ENCODE results near the gene TDRD10.
"Not testable (repeated sequence)": the region's sequence is repeated elsewhere in the genome, so short reads cannot be mapped to it uniquely, and the experiment has no call there.

Gene TDRD10

DNA sequence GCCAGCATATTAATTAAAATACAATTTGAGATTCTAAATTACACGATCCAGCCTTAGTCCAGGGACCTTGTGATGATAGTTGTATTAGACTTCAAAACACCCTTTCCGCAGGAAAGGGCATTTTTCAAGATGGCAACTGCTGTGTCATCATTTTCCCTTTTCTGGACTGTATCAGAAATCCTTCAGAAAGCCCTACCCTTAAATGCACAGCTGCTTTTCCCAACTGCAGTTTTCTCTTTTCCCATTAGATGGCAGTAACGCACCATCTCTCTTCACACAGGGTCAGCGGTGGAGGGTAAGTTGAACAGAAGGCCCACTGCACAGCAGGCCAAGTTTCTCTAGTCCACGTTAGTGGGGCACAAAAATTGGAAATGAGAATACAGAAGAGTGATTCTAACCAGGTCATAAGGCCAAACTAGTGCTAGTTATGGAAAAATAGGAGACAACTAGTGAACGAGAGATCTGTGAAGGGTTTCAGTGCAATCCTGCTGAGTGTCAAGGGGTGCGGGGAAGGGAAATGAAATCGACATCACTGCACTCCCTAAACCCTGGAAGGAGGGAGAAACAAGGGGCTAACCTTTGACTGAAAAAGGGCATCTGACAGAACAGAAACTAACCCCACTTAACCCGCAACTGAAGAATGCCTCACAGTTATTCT is 22.1 kb upstream of the TDRD10 start:
- peak; percentile 59 for DNase-seq

DNA sequence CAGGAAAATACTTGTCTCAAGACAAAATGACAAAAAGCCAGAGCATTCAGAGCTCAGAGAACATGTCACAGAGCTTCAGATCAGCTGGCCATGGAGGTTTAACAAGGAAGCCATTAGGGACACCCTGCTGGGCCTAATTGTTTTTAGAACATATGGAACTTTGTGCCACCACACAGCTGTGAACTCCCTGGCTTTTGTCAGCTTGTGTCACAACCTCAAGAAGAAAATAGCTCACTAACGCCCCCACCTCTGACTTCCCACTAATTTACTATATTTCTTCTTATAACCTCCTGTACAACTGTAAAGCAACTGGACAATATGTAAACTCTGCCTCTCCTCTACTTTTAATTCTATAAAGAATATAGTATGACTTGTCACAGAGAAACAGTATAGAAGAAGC is 21.0 kb upstream of the TDRD10 start:
- no peak for DNase-seq

DNA sequence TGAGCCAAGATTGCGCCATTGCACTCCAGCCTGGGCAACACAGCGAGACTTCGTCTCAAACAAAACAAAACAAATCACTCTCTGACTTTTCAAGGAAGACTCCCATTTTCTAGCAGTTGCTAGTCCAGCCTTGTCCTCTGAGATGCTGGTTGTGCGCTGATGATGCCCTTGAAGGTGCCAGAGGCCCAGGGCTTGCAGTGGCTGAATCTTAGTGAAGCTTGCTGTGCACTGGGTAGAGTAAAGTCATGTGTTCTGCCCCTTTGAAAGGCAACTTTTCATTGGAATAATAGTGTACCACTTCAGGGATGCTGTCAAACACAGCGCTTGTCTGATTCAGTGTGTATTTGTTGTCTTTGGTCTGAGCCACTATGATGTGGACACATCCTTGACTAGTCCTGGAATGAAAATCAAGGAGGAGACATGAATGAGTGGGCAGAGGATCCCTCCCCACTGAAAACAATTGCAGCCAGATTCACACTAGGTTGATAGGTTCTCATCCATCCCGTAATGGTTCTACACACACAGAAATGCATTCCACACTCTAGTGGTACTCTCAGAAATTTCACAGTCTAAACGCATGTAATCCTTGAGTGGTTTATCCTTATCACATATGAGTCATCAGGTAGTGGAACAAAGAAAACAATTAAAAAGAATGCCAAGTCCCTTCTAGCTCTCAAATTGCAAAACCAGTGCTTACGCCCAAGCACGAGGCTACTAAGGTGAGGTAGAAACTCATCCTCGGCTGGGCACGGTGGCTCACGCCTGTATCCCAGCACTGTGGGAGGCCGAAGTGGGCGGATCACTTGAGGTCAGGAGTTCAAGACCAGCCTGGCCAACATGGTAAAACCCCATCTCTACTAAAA is 17.8 kb upstream of the TDRD10 start:
- no peak for DNase-seq

DNA sequence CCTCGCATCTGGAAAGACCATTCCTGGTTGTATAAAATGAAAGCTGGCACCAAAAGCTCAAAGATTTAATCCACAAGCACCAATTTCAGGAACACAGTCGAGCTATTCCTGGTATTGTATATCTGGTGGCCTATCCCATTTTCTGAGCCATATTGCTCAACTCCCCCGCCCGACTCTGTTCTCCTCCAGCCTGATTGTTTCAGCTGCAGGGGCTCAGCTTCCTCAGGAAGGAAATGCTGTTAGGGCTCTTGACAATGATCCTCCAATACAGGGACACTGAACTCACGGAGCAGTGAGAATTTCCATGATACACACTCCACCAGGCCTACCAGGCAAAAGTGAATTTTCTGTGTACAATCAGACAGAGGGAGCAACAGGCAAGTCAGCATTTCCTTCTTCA is 16.9 kb upstream of the TDRD10 start:
- DNase-seq: no peak

DNA sequence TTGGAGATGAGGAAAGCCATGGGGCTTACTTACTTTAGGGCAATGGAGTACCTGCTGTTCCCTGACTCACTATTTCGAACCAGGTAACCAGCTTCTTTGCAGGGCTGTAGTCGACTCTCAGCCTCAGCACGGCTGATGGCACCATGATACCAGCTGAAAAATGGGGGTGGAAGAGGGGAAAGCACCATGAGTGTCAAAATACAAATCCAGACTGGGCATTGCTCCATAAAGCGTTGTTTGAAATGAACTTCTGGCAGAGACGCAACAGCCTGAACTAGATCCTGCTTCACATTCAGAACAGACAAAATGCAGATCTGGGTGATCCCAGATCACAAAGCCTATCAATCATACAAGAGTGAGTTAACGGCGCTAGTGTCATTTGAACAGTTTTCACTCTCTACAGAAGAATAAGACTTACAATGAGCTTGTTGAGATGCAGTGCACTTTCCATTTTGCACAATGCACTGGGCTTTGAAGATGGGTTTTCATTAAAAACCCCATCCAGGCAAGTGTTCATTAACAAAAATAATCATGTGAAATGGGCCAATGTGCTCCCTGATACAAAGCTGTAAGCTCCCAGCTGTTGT is 16.0 kb upstream of the TDRD10 start:
- no peak for DNase-seq

DNA sequence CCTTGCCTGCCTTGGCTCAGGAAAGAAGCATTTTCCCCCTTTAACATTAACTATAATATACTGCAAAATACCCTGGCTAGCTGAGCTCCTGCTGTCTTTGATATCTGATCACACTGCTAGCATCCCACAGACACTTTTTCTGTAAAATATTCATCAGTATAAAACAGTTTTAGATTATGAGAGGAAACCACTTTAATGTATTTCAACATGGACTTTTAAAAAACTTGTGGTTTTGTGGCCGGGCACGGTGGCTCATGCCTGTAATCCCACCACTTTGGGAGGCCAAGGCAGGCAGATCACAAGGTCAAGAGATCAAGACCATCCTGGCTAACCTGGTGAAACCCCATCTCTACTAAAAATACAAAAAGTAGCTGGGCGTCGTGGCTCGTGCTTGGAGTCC is 15.3 kb upstream of the TDRD10 start:
- not testable (repeated sequence) for DNase-seq

DNA sequence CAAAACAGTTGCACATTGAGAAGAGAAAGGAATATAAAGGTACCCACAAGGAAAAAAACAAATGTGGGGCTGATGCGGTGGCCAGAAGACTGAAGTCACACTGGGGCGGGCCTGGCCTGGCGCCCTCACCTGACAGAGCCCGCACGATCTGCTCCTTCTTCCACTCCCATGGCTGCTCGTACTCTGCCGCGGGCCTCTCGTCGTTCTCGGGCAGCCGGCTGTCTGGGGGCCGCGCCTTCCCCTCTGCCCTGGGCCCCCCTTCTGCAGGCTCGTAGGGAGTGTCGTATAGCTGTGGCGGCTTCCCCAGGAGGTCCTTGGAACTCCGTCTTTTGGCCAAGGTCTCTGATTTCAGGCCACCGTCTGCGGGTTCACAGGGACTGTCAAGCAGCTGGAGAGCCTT is 13.1 kb upstream of the TDRD10 start:
- DNase-seq: no peak

DNA sequence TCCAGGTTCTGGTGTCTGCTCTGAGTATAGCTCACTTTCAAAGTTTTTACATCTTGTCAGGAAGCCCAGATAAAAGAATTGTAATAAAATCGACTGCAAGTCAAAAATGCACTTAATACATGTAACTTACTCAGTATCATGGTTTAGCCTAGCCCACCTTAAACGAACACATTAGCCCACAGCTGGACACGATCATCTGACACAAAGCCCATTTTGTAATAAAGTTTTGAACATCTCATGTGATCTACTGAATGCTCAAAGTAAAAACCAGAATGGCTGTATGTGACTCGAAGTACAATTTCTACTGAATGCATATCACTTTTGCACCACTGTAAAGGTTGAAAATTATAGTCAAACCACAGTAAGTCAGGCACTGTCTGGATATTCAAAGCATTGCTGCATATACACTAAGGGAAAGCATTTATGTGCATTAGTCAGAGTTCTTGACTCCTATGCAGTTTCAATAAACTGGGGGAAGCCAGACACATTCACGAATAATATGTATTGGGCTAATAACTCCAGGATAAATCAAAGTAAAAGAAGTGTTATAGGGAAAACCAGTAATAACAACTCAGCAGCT is 12.2 kb upstream of the TDRD10 start:
- DNase-seq: no peak

DNA sequence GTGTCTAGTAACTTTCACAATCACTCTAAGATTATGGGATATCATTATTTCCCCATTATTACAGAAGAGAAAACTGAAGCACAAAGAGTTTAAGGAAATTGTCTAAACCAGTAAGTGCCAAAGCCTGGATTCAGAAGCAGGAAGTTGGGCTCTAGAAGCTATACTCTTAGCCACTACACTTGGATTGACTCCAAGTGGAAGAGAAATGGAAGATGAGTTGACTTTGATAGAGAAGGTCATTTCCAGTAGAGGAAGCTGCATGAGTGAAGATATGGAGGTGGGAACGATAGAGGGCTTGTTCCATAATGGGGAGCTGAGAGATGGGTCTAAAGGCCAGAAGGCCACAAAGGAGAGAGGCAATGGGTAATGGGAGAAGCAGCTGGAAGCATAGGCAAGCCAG is 11.7 kb upstream of the TDRD10 start:
- no peak for DNase-seq

DNA sequence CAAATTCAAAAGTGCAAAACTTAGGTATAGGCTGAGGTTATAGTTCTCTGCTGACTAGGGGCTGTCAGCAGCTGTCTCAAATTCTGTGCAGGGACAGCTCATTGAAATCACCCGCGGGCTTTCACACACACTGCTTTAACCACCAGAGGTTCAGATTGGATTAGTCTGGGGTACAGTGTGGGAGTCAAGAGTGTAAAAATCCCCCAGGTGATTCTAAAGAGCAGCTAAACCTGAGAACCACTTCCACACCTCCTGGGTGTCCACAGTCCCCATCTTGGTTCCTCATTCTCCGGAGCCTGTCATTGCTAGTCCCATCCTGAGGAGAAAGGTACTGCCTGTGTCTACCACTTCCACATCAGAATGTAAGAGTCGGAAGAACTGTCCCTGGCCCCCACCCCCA is 9.9 kb upstream of the TDRD10 start:
- DNase-seq: no peak

DNA sequence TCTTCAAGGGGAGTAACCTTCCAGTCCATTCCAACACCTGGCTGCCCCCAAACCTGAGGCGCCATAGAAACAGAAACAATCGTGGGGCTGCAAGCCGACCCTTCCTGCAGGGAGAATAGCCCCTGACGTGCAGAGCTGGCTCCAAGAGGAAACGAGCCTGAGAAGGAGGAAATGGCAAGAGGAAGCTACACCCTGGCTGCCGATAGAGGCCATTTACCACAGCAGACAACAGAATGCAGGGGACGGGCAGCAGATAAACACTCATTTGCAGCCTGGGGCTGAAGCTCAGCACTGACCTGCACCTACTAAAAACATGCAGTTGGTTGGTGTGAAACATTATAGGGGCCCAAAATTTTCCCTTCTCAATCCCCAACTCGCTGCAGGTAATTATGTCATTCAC is 8.7 kb upstream of the TDRD10 start:
- peak; percentile 58 for DNase-seq

DNA sequence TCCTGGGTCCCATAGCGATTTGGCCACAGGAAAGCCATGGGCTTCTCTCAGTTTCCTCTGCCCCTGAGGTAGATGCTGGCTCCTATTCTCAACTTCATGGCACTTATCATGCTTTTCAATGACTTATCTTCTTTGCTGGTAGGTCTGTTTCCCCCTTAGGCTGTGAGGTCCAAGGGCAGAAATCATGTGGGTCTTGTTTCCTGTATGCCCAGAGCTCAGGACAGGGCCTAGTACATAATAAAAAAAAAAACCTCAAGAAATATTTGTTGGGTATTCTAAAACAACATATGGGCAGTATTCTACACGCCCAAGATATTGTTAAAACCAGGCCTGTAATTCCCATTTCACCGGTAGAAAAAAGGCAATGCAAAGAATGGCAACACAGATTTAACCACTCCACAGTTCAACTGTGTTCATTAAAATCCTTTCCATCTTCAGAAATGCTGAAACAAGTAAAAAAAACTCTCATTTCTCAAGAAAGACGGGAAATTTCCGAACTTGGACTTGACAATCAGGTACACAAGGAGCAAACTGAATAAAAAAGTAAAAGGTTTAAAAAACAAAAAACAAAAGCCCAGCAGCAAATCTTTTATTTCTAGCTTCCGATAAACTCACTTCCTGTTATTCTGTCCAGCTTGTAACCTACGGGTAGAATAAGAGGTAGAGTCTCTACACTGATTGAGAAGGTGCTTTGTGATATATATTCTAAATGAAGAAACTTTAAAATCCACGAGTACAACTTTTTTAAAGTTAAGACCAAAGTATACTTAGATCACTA is 6.3 kb upstream of the TDRD10 start:
- no peak for DNase-seq

DNA sequence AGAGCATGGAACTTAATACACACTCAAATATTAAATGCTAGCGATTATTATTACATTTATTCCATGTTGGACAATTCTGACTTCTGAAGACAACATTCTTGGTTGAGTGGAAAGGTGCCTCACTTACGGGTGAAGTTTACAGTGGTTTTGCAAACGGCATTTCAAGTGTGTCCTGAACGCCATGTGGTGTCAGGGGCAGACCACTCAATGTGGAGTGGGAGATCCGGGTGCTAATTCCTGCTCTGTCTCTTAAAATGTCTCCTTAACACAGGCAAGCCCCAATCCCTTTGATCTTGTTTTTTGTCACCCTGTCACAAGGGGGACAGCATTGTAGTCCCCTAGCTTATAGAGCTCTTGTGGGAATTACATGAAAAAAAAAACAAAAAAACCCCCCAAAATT is 5.6 kb upstream of the TDRD10 start:
- DNase-seq: no peak

DNA sequence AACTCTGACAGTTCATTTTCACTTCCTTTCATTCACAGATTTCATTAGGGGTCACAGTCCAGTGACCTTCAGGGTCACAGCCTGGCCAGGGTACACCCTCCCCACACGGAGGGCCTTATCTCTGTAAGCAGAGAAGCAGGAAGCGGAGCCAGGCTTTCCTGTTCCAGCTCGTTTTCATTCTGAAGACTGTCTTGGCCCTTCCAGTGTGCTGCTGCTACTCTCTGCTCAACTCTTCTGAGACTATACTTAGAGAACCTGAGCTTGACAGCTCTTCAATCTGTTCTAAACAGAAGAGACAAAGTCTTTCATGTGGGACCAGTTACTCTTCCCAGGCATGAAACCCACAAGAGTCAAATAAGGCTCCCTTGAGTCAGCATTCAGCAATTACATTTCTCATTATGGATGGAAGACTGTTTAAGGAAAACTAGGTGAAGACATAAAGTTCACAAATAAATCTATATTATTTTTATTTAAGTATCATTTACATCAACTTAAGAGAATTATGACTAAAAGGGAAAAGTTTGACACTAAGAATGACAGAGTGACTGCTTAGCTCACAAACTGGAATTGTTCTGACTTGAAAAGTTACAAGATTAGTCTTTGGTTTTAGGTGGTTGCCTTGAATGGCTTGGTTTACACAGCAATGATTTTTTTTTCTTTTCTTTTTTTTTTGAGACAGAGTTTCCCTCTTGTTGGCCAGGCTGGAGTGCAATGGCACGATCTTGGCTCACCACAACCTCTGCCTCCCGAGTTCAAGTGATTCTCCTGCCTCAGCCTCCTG is 4.8 kb upstream of the TDRD10 start:
- DNase-seq: no peak

DNA sequence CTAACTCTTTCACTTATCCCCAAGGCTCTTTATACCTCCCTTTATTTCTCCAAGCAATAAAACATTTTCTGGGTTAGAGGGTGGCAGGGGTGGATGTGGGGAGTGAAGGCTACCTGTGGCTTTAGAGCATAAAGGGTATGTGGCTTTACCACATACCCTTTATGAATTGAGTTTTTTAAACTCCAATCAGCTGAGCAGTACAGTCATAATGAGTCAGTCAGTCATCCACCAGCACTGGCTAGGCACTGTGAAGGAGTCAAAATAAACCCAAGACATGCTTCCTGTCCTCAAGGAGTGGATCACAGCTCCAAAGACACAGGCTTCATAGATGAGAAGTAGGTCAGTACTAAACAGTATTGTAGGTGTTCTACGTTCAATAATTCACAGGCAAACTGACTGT is 2.6 kb upstream of the TDRD10 start:
- DNase-seq: no peak

DNA sequence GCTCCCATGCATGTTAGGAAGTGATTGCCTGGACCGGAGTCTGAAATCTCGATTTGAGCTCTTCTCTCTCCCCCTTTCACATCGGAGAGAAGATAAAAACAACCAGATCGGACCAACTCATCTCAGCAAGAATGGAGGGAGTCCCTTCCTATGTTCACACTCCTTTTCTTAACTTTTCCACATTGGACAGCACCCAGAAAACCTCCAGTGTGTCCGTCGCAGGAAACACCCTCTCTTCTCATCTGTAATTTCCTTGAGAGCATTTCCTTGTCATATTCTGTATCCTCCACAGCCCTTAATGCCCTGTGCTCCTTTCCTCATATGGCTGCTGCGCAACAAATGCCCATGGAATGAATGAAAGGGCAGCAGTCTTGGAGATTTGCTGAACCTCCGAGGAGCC is 1.5 kb upstream of the TDRD10 start:
- DNase-seq: no peak

DNA sequence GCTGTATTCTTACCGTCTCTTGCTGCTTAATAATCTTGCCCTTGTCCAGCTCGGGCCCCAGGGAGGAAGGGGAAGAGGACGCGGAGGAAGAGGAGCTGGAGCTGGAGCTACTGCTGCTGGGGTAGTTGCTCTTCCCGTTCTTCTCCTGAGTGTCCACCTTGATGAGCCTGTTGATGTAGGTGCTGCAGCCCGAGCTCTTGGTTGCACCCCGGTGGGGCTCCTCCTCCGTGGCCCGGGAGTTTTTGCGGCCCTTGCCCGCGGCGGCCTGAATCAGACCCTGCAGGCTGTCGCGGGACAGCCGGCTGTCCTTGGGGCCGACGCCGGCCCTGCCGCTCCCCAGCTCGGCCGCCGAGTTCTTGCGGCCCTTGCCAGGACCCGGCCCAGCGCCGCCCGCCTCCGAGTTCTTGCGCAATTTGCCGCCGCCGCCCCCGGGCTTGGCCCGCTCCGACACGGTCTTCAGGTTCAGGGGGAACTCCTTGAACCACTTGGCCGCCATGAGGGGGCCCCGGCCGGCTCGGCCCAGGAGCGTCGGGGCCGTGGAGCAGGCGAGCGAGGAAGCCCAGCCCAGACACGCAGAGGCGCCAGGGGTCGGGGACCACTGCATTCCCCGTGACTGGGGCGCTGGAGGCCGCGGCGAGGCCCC is 475 bp upstream of the TDRD10 start:
- no peak for DNase-seq

DNA sequence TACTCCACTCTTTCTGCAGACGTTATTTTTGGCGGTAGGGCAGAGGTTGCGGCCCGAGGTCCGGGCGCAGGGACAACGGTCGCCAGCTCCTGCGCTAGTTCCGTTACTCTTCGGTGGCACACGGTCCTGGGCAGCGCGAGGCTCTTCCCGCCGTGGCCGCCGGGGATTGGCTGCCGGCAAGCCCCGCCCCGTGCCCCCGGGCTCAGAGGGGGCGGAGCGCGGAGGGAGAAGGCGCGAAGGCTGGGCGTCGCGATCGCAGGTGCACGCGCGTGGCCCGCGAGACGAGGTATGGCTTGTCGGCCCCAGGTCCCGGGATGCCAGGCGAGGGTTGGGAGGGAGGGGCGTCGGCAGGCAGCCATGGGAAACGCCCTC is 711 bp downstream of the TDRD10 start:
- DNase-seq: no peak

DNA sequence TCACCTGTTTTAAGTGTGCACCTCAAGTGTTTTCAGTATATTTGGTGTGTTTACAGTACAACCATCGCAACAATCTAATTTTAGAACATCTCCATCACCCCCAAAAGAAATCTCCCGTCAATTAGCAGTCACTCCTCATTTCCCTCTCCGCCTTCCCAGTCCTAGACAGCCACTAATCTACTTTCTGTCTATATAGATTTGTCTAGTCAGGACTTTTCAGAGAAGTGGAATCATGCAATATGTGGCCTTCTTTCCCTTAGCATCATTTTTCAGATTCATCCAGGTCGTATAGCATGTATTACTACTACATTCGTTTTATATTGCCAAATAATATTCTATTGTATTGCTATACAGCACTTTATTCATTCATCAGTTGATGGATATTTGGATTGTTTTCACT is 1.9 kb downstream of the TDRD10 start:
- no peak for DNase-seq

DNA sequence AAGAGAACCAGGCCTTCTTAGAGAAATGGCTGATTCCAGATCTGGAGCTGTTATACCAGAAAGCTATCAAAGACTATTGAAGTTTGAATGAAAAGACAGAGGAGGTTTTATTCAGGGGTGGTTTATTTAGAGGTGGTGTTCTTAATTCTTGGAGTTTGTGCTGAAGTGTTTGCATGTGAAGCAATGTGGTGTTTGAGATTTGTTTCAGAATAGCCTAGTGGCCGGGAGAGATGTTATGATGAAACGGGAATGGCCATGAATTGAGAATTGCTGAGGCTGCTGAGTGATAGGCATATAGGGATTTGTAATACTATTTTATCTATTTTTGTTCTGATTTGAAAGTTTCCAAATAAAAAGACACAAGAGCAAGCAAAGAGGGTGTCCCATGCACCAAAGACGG is 10.7 kb downstream of the TDRD10 start:
- DNase-seq: no peak

DNA sequence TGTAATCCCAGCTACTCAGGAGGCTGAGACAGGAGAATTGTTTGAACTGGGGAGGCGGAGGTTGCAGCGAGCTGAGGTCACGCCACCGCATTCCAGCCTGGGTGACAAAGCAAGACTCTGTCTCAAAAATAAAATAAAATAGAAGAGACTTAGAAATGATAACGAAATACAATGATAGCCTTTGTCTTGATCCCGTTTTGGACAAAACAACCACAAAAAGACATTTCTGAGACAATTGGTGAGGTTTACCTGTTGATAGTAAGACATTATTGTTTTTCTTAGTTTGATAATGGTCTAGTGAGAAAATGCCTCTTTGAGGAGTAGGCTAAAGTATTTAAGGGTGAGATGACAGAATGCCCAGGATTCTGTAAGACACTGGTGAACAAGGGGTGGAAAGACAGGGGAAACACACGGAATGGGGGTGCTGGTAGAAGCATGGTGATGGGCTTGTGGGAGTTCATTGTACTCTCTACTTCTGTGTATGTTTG is 12.1 kb downstream of the TDRD10 start:
- DNase-seq: no peak

DNA sequence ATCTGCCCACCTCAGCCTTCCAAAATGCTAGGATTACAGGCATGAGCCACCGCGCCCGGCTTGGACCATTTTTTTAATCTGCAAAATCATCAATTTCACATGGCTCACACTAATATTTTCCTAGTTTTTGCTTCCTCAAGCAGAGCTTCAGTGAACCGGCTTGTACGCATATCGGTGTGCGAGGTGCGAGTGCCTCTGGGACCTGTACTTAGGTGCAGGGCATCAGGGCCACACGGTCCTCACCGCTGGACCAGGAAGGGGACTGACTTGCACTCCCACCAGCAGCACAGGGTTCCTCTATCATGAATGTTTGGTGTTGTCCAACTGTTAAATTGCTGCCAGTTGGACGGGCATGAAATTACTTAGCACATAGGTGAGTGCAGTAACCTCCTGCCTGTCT is 15.6 kb downstream of the TDRD10 start:
- DNase-seq: no peak

All from CD4-positive, alpha-beta T cell treated with Interleukin-15 for 1 hour (primary cell).